ENCODE measurements around the gene LPIN2. TPM values are rescaled to one million over a fixed set of nuclear protein-coding genes. Genes with fewer than 3 reads are reported as not detected.

The LPIN2 gene
- total RNA-seq, 1 donor from 2014 or later: 16.5 TPM

- Histone ChIP-seq H3K79me2 (ENCODE audit: insufficient read depth, low read length) (no peaks in the 10 kb centered on the region), H3K27ac (ENCODE audit: low read depth, low read length) (no peak overlapping the region), H3K4me1 (ENCODE audit: insufficient read depth, low read length) (no peaks in the 10 kb centered on the region), H3K27me3 (ENCODE audit: insufficient read depth, low read length) (peaks cover 3% of the 10 kb centered on the region), H3K4me3 (ENCODE audit: insufficient read depth, low read depth, low read length) (no peak overlapping the region), H3K9ac (ENCODE audit: low read length) (no peak overlapping the region), H2AFZ (ENCODE audit: low read depth, low read length) (no peak overlapping the region), H3K36me3 (ENCODE audit: insufficient read depth, low read length) (no peaks in the 10 kb centered on the region), H3K9me3 (ENCODE audit: insufficient read depth, low read depth, low read length) (no peaks in the 10 kb centered on the region), H4K20me1 (ENCODE audit: insufficient read depth, low read length) (no peaks in the 10 kb centered on the region), H3K4me2 (ENCODE audit: low read length) (no peak overlapping the region)
- no peak for TF ChIP-seq CTCF (IDR thresholded peaks at IDR 0.05; ENCODE audit: insufficient read depth, low read depth, low read length)
- TF ChIP-seq EZH2 (IDR thresholded peaks at IDR 0.05; ENCODE audit: insufficient read depth, low read length): no peak
- peaks cover 8% of the 10 kb centered on the region for H3K4me1 Mint-ChIP-seq (ENCODE audit: low read depth, unreplicated experiment)
- no peaks in the 10 kb centered on the region for H3K36me3 Mint-ChIP-seq (ENCODE audit: low read depth, unreplicated experiment)
- H3K9me3 Mint-ChIP-seq (ENCODE audit: unreplicated experiment): peaks cover 12% of the 10 kb centered on the region
- DNase-seq (ENCODE audit: low read depth): no peak
- no peaks in the 10 kb centered on the region for H3K27me3 Mint-ChIP-seq (ENCODE audit: low read depth, unreplicated experiment)
- FAIRE-seq: no peak
- H3K4me3 Mint-ChIP-seq (ENCODE audit: unreplicated experiment): no peak overlapping the region
- H3K27ac Mint-ChIP-seq (ENCODE audit: unreplicated experiment): peak overlapping the region; percentile 54
Measured at GRCh38 chr18:3055816-3056215, 42.9 kb upstream of the LPIN2 start.

- H3K9me3 Mint-ChIP-seq (ENCODE audit: unreplicated experiment): peaks cover 12% of the 10 kb centered on the region
- Histone ChIP-seq H3K36me3 (ENCODE audit: insufficient read depth, low read length) (no peaks in the 10 kb centered on the region), H3K27ac (ENCODE audit: low read depth, low read length) (no peak overlapping the region), H3K9ac (ENCODE audit: low read length) (no peak overlapping the region), H3K9me3 (ENCODE audit: insufficient read depth, low read depth, low read length) (no peaks in the 10 kb centered on the region), H4K20me1 (ENCODE audit: insufficient read depth, low read length) (no peaks in the 10 kb centered on the region), H3K4me3 (ENCODE audit: insufficient read depth, low read depth, low read length) (no peak overlapping the region), H3K4me2 (ENCODE audit: low read length) (no peak overlapping the region), H3K79me2 (ENCODE audit: insufficient read depth, low read length) (no peaks in the 10 kb centered on the region), H3K4me1 (ENCODE audit: insufficient read depth, low read length) (no peaks in the 10 kb centered on the region), H3K27me3 (ENCODE audit: insufficient read depth, low read length) (peaks cover 3% of the 10 kb centered on the region), H2AFZ (ENCODE audit: low read depth, low read length) (no peak overlapping the region)
- no peaks in the 10 kb centered on the region for H3K27me3 Mint-ChIP-seq (ENCODE audit: low read depth, unreplicated experiment)
- peaks cover 8% of the 10 kb centered on the region for H3K4me1 Mint-ChIP-seq (ENCODE audit: low read depth, unreplicated experiment)
- FAIRE-seq: no peak
- no peak for TF ChIP-seq EZH2 (IDR thresholded peaks at IDR 0.05; ENCODE audit: insufficient read depth, low read length)
- no peak for TF ChIP-seq CTCF (IDR thresholded peaks at IDR 0.05; ENCODE audit: insufficient read depth, low read depth, low read length)
- no peaks in the 10 kb centered on the region for H3K36me3 Mint-ChIP-seq (ENCODE audit: low read depth, unreplicated experiment)
- H3K27ac Mint-ChIP-seq (ENCODE audit: unreplicated experiment): no peak overlapping the region
- no peak overlapping the region for H3K4me3 Mint-ChIP-seq (ENCODE audit: unreplicated experiment)
- no peak for DNase-seq (ENCODE audit: low read depth)
Measured at GRCh38 chr18:3055186-3055728, 42.3 kb upstream of the LPIN2 start.

- Histone ChIP-seq H3K4me3 (ENCODE audit: insufficient read depth, low read depth, low read length) (no peak overlapping the region), H3K9ac (ENCODE audit: low read length) (no peak overlapping the region), H3K27ac (ENCODE audit: low read depth, low read length) (no peak overlapping the region), H4K20me1 (ENCODE audit: insufficient read depth, low read length) (no peaks in the 10 kb centered on the region), H3K27me3 (ENCODE audit: insufficient read depth, low read length) (peaks cover 3% of the 10 kb centered on the region), H3K4me2 (ENCODE audit: low read length) (no peak overlapping the region), H3K79me2 (ENCODE audit: insufficient read depth, low read length) (no peaks in the 10 kb centered on the region), H3K4me1 (ENCODE audit: insufficient read depth, low read length) (no peaks in the 10 kb centered on the region), H2AFZ (ENCODE audit: low read depth, low read length) (no peak overlapping the region), H3K36me3 (ENCODE audit: insufficient read depth, low read length) (no peaks in the 10 kb centered on the region), H3K9me3 (ENCODE audit: insufficient read depth, low read depth, low read length) (no peaks in the 10 kb centered on the region)
- Mint-ChIP-seq H3K27me3 (ENCODE audit: low read depth, unreplicated experiment) (no peaks in the 10 kb centered on the region), H3K27ac (ENCODE audit: unreplicated experiment) (no peak overlapping the region), H3K9me3 (ENCODE audit: unreplicated experiment) (peaks cover 12% of the 10 kb centered on the region), H3K4me1 (ENCODE audit: low read depth, unreplicated experiment) (peaks cover 8% of the 10 kb centered on the region), H3K4me3 (ENCODE audit: unreplicated experiment) (no peak overlapping the region), H3K36me3 (ENCODE audit: low read depth, unreplicated experiment) (no peaks in the 10 kb centered on the region)
- FAIRE-seq: no peak
- TF ChIP-seq EZH2 (IDR thresholded peaks at IDR 0.05; ENCODE audit: insufficient read depth, low read length) (no peak), CTCF (IDR thresholded peaks at IDR 0.05; ENCODE audit: insufficient read depth, low read depth, low read length) (no peak)
- DNase-seq (ENCODE audit: low read depth): no peak
Measured at GRCh38 chr18:3054780-3055179, 41.8 kb upstream of the LPIN2 start.
